Measurements from ENCODE around the gene LPIN1.

LPIN1 gene

DNA sequence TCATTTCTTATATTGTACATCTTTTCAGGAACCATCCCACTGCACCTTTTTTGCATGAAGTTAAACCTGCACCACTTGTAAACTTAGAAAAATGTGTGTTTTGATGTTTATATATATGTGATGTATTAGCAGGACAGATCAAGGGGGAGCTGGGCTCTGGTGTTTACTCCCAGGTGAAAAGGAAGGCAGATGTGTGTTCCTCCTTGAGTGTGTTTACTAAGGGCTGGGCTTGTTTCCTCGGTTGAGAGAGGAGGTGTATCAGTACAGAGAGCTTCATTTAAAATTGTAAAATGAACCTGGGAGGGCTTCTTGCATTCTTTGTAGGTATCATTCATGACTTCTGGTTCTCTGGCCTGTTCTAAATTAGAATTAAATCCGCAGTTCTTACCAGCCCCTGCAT lies 14.8 kb downstream of the LPIN1 start:
- Histone ChIP-seq H3K4me3 (ENCODE audit: insufficient read depth, low read depth, low read length, poor library complexity, severe bottlenecking) (no peak overlapping the region), H3K9me3 (ENCODE audit: control insufficient read depth, low read length) (no peaks in the 10 kb centered on the region), H3K36me3 (ENCODE audit: control insufficient read depth, insufficient read depth, low read length) (peaks cover 9% of the 10 kb centered on the region), H3K27ac (ENCODE audit: insufficient read depth, low read length, poor library complexity, severe bottlenecking) (no peak overlapping the region), H3K4me1 (ENCODE audit: control insufficient read depth, insufficient read depth, low read length, poor library complexity, severe bottlenecking) (peaks cover 23% of the 10 kb centered on the region), H3K27me3 (replicated peaks; ENCODE audit: control insufficient read depth, insufficient read depth, low read length, poor library complexity, severe bottlenecking) (no peaks in the 10 kb centered on the region)
- no peak for DNase-seq

DNA sequence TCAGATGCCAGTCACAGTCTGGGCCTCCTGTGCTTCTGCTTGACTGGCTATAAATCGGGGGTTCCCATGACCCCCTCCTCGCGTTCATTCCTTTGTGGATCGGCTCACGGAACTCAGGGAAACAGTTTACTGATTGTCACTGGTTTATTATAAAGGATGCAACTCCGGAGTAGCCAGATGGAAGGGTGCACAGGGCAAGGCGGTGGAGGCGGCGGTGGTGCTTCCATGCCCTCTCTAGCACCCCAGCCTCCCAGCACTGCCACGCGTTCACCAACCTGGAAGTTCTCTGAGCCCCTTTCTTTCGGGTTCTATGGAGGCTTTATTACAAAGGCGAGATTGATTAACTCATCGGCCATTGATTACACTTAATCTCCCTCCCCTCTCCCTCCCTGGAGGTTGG lies 15.6 kb downstream of the LPIN1 start:
- Histone ChIP-seq H3K36me3 (ENCODE audit: control insufficient read depth, insufficient read depth, low read length) (peaks cover 17% of the 10 kb centered on the region), H3K4me1 (ENCODE audit: control insufficient read depth, insufficient read depth, low read length, poor library complexity, severe bottlenecking) (peaks cover 15% of the 10 kb centered on the region)
- DNase-seq: no peak

DNA sequence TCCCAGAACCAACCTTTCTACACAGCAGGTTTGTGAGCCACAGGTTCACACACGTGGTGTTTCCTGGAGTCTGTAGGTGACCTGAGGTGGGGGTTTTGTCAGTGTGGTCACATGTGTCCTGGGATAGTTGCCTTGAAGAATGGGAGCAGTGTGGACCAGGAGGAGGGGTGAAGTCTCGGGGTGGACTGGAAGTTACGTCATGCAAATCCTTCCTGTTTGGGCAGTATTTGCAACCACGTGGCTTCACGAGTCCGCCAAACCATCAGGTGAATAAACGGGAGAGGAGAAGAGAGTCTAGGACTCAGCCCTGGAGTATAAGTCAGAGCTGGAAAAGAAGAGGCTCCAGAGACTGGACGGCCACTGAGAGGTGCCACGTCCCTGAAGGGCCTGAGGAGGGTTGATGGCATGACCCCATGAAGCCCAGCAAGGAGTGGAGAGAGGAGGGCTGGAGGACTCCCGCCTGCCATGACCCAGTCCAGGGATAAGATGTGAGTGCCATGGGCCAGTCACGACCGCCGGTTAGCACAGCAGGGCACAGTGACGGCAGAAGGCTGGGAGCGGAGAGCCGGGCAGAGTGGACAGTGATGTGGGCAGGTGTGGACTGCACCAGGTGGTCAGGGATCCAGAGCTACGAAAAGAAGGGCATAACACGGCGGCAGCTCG lies 16.5 kb downstream of the LPIN1 start:
- peaks cover 7% of the 10 kb centered on the region for H3K4me1 ChIP-seq (ENCODE audit: control insufficient read depth, insufficient read depth, low read length, poor library complexity, severe bottlenecking)
- H3K4me3 ChIP-seq (ENCODE audit: insufficient read depth, low read depth, low read length, poor library complexity, severe bottlenecking): no peak overlapping the region
- H3K27me3 ChIP-seq (replicated peaks; ENCODE audit: control insufficient read depth, insufficient read depth, low read length, poor library complexity, severe bottlenecking): no peaks in the 10 kb centered on the region
- no peak overlapping the region for H3K27ac ChIP-seq (ENCODE audit: insufficient read depth, low read length, poor library complexity, severe bottlenecking)
- no peak for DNase-seq
- peaks cover 26% of the 10 kb centered on the region for H3K36me3 ChIP-seq (ENCODE audit: control insufficient read depth, insufficient read depth, low read length)
- no peaks in the 10 kb centered on the region for H3K9me3 ChIP-seq (ENCODE audit: control insufficient read depth, low read length)

More for the DNA sequence above, 15.6 kb downstream of the LPIN1 start:
- H3K4me3 ChIP-seq (ENCODE audit: insufficient read depth, low read depth, low read length, poor library complexity, severe bottlenecking): no peak overlapping the region
- no peak overlapping the region for H3K27ac ChIP-seq (ENCODE audit: insufficient read depth, low read length, poor library complexity, severe bottlenecking)
- H3K27me3 ChIP-seq (replicated peaks; ENCODE audit: control insufficient read depth, insufficient read depth, low read length, poor library complexity, severe bottlenecking): no peaks in the 10 kb centered on the region
- no peaks in the 10 kb centered on the region for H3K9me3 ChIP-seq (ENCODE audit: control insufficient read depth, low read length)

DNA sequence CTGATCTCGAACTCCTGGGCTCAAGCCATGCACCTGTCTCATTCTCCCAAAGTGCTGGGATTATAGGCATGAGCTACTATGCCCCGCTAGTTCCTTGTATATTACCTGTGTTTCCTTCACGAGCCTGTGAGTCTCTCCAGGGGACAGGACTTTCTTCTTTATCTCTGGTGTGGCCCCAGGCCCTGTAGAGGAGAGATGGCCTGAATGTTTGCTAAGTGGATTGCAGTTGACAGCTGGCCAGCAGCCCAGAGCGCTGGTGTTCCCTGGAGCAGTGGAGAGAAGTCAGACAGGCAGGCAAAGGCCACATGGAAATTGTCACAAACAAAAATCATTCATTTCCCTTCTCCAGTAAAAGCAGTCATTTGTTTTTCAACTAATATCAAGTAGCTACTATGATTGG lies 17.9 kb downstream of the LPIN1 start:
- H3K27ac ChIP-seq (ENCODE audit: insufficient read depth, low read length, poor library complexity, severe bottlenecking): no peak overlapping the region
- peaks cover 30% of the 10 kb centered on the region for H3K36me3 ChIP-seq (ENCODE audit: control insufficient read depth, insufficient read depth, low read length)
- no peaks in the 10 kb centered on the region for H3K4me1 ChIP-seq (ENCODE audit: control insufficient read depth, insufficient read depth, low read length, poor library complexity, severe bottlenecking)
- no peaks in the 10 kb centered on the region for H3K27me3 ChIP-seq (replicated peaks; ENCODE audit: control insufficient read depth, insufficient read depth, low read length, poor library complexity, severe bottlenecking)
- DNase-seq: no peak
- H3K4me3 ChIP-seq (ENCODE audit: insufficient read depth, low read depth, low read length, poor library complexity, severe bottlenecking): no peak overlapping the region
- no peaks in the 10 kb centered on the region for H3K9me3 ChIP-seq (ENCODE audit: control insufficient read depth, low read length)

DNA sequence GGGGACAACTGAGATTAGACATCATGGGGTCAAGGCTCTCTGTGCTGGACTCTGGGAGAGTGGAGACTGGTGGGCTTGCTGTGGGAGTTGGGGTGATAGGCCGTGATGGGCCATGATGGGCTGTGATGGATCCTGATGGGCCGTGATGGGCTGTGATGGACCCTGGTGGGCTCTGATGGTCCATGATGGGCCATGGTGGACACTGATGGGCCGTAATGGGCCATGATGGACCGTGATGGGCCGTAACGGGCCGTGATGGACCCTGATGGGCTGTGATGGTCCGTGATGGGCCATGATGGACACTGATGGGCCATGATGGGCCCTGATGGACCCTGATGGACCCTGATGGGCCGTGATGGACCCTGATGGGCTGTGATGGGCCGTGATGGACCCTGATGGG lies 18.5 kb downstream of the LPIN1 start:
- no peak for DNase-seq
- no peaks in the 10 kb centered on the region for H3K9me3 ChIP-seq (ENCODE audit: control insufficient read depth, low read length)
- H3K27ac ChIP-seq (ENCODE audit: insufficient read depth, low read length, poor library complexity, severe bottlenecking): no peak overlapping the region
- H3K36me3 ChIP-seq (ENCODE audit: control insufficient read depth, insufficient read depth, low read length): peaks cover 35% of the 10 kb centered on the region
- H3K27me3 ChIP-seq (replicated peaks; ENCODE audit: control insufficient read depth, insufficient read depth, low read length, poor library complexity, severe bottlenecking): no peaks in the 10 kb centered on the region
- no peaks in the 10 kb centered on the region for H3K4me1 ChIP-seq (ENCODE audit: control insufficient read depth, insufficient read depth, low read length, poor library complexity, severe bottlenecking)
- H3K4me3 ChIP-seq (ENCODE audit: insufficient read depth, low read depth, low read length, poor library complexity, severe bottlenecking): no peak overlapping the region

DNA sequence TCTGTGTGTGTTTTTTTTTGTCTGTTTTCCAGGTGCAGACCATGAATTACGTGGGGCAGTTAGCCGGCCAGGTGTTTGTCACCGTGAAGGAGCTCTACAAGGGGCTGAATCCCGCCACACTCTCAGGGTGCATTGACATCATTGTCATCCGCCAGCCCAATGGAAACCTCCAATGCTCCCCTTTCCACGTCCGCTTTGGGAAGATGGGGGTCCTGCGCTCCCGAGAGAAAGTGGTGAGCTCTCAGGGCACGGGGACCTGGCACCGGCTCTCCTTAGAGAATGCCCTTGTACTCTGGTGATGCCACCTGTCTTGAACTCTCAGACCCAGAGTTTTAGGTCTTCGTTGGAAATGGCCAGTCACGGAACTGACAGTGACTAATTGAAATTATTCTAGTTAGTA lies 19.1 kb downstream of the LPIN1 start:
- DNase-seq: no peak
- Histone ChIP-seq H3K4me3 (ENCODE audit: insufficient read depth, low read depth, low read length, poor library complexity, severe bottlenecking) (no peak overlapping the region), H3K27ac (ENCODE audit: insufficient read depth, low read length, poor library complexity, severe bottlenecking) (no peak overlapping the region), H3K36me3 (ENCODE audit: control insufficient read depth, insufficient read depth, low read length) (peaks cover 36% of the 10 kb centered on the region), H3K9me3 (ENCODE audit: control insufficient read depth, low read length) (no peaks in the 10 kb centered on the region), H3K27me3 (replicated peaks; ENCODE audit: control insufficient read depth, insufficient read depth, low read length, poor library complexity, severe bottlenecking) (no peaks in the 10 kb centered on the region), H3K4me1 (ENCODE audit: control insufficient read depth, insufficient read depth, low read length, poor library complexity, severe bottlenecking) (no peaks in the 10 kb centered on the region)

DNA sequence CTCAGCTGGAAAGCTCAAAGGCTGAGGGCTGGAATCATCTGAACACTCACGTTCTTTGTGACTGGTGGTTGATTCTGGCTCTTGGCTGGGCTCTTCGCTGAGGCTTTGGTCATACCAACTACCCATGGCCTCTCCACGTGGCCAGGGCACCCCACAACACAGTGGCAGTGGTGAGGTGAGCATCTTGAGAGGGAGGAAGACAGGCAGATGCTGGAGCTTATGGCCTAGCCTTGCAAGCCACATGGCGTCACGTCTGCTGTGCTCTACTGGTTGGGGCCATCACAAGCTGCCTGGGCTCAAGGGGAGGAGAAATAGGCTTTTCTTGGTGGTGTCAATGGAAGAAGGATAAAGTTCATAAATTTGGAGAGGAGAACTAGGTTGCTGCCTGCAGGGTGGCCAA lies 19.6 kb downstream of the LPIN1 start:
- no peak overlapping the region for H3K27ac ChIP-seq (ENCODE audit: insufficient read depth, low read length, poor library complexity, severe bottlenecking)

DNA sequence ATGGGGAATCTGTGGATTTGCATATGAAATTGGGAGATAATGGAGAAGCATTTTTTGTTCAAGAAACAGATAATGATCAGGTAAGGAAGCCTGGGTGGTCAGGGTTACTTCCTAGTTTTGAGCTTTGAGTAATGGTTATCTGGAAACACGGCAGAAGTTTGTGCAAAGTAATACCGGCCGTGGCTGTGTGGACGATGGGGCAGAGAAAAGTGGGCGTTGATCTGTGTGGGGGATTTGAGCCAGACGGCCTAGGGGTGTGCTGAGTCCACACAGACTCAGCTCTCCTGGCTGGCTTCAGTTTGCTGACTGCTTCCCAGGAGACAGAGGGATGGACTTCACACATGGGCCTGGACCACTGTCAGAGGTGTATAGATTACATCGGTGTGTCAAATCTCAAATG lies 21.3 kb downstream of the LPIN1 start:
- no peak for DNase-seq
- Histone ChIP-seq H3K27me3 (replicated peaks; ENCODE audit: control insufficient read depth, insufficient read depth, low read length, poor library complexity, severe bottlenecking) (no peaks in the 10 kb centered on the region), H3K36me3 (ENCODE audit: control insufficient read depth, insufficient read depth, low read length) (peaks cover 54% of the 10 kb centered on the region), H3K27ac (ENCODE audit: insufficient read depth, low read length, poor library complexity, severe bottlenecking) (no peak overlapping the region), H3K4me3 (ENCODE audit: insufficient read depth, low read depth, low read length, poor library complexity, severe bottlenecking) (no peak overlapping the region), H3K4me1 (ENCODE audit: control insufficient read depth, insufficient read depth, low read length, poor library complexity, severe bottlenecking) (no peaks in the 10 kb centered on the region), H3K9me3 (ENCODE audit: control insufficient read depth, low read length) (no peaks in the 10 kb centered on the region)

More for the DNA sequence above, 19.6 kb downstream of the LPIN1 start:
- H3K9me3 ChIP-seq (ENCODE audit: control insufficient read depth, low read length): no peaks in the 10 kb centered on the region
- no peaks in the 10 kb centered on the region for H3K4me1 ChIP-seq (ENCODE audit: control insufficient read depth, insufficient read depth, low read length, poor library complexity, severe bottlenecking)
- peaks cover 41% of the 10 kb centered on the region for H3K36me3 ChIP-seq (ENCODE audit: control insufficient read depth, insufficient read depth, low read length)
- no peaks in the 10 kb centered on the region for H3K27me3 ChIP-seq (replicated peaks; ENCODE audit: control insufficient read depth, insufficient read depth, low read length, poor library complexity, severe bottlenecking)
- no peak overlapping the region for H3K4me3 ChIP-seq (ENCODE audit: insufficient read depth, low read depth, low read length, poor library complexity, severe bottlenecking)
- no peak for DNase-seq

DNA sequence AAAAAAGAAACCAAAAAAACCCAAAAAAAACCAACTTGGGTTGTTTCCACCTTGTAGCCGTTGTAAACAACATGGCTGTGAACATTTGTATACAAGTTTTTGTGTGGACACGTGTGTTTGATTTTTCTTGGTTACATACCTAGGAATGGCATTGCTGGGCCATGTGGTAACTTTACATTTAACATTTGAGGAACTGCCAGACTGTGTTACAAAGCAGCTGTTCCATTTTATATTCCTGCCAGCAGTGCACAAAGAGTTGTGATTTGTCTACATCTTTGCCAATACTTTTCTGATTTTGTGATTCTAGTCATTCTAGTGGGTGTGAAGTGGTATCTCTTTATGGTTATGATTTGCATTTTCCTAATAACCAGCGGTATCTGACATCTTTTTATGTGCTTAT lies 22.5 kb downstream of the LPIN1 start:
- H3K27me3 ChIP-seq (replicated peaks; ENCODE audit: control insufficient read depth, insufficient read depth, low read length, poor library complexity, severe bottlenecking): no peaks in the 10 kb centered on the region
- H3K4me3 ChIP-seq (ENCODE audit: insufficient read depth, low read depth, low read length, poor library complexity, severe bottlenecking): no peak overlapping the region
- peaks cover 63% of the 10 kb centered on the region for H3K36me3 ChIP-seq (ENCODE audit: control insufficient read depth, insufficient read depth, low read length)
- no peaks in the 10 kb centered on the region for H3K4me1 ChIP-seq (ENCODE audit: control insufficient read depth, insufficient read depth, low read length, poor library complexity, severe bottlenecking)
- no peaks in the 10 kb centered on the region for H3K9me3 ChIP-seq (ENCODE audit: control insufficient read depth, low read length)
- H3K27ac ChIP-seq (ENCODE audit: insufficient read depth, low read length, poor library complexity, severe bottlenecking): no peak overlapping the region
- DNase-seq: no peak

DNA sequence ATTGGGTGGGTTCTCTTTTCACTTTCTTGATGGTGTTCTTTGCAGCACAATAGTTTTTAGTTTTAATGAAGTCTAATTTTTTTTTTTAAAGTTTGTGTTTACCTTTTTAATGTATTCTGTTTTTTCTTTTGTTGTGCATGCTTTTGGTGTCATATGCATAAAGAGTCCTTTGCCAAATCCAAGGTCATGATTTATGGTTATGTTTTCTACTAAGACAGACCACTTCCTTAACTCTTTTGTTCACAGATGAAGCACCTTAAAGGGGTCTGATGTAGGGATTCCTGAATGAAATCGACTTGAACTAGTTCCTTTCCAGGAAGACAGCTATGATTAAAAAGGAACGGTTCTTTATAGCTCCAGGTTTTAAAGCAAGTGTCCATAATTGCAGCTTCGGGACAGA lies 23.1 kb downstream of the LPIN1 start:
- H3K4me1 ChIP-seq (ENCODE audit: control insufficient read depth, insufficient read depth, low read length, poor library complexity, severe bottlenecking): no peaks in the 10 kb centered on the region
- peaks cover 63% of the 10 kb centered on the region for H3K36me3 ChIP-seq (ENCODE audit: control insufficient read depth, insufficient read depth, low read length)
- H3K4me3 ChIP-seq (ENCODE audit: insufficient read depth, low read depth, low read length, poor library complexity, severe bottlenecking): no peak overlapping the region
- H3K27me3 ChIP-seq (replicated peaks; ENCODE audit: control insufficient read depth, insufficient read depth, low read length, poor library complexity, severe bottlenecking): no peaks in the 10 kb centered on the region
- DNase-seq: no peak
- no peak overlapping the region for H3K27ac ChIP-seq (ENCODE audit: insufficient read depth, low read length, poor library complexity, severe bottlenecking)
- H3K9me3 ChIP-seq (ENCODE audit: control insufficient read depth, low read length): no peaks in the 10 kb centered on the region
